ENCODE measurements around the gene DISP1.

DISP1 gene

DNA sequence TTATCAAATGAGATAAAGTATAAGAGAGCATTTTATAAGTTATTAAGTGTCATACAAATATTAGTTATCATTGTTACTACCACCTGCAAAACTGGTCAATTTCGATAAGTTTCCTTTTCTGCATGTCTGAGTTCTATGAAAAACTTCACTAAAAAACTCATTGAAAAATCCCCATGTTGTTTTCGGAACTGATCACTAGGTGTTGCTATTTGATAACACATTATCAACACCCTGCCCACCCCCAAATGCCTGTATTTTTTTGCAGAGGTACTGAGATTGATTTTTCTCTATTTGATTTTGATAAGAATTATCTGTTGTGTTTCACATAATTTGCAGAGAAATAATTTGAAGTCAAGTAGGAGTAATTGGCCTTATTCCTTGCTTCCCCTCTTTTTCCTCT is 22.1 kb upstream of the DISP1 start:
- no peak overlapping the region for H3K4me3 ChIP-seq (ENCODE audit: low read depth, low read length)
- TF ChIP-seq, protein P1, sequence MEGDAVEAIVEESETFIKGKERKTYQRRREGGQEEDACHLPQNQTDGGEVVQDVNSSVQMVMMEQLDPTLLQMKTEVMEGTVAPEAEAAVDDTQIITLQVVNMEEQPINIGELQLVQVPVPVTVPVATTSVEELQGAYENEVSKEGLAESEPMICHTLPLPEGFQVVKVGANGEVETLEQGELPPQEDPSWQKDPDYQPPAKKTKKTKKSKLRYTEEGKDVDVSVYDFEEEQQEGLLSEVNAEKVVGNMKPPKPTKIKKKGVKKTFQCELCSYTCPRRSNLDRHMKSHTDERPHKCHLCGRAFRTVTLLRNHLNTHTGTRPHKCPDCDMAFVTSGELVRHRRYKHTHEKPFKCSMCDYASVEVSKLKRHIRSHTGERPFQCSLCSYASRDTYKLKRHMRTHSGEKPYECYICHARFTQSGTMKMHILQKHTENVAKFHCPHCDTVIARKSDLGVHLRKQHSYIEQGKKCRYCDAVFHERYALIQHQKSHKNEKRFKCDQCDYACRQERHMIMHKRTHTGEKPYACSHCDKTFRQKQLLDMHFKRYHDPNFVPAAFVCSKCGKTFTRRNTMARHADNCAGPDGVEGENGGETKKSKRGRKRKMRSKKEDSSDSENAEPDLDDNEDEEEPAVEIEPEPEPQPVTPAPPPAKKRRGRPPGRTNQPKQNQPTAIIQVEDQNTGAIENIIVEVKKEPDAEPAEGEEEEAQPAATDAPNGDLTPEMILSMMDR (IDR thresholded peaks at IDR 0.05; ENCODE audit: borderline replicate concordance, insufficient read depth, low read depth, low read length) = peak; percentile 16; the same call in 1 of the 2 replicates

DNA sequence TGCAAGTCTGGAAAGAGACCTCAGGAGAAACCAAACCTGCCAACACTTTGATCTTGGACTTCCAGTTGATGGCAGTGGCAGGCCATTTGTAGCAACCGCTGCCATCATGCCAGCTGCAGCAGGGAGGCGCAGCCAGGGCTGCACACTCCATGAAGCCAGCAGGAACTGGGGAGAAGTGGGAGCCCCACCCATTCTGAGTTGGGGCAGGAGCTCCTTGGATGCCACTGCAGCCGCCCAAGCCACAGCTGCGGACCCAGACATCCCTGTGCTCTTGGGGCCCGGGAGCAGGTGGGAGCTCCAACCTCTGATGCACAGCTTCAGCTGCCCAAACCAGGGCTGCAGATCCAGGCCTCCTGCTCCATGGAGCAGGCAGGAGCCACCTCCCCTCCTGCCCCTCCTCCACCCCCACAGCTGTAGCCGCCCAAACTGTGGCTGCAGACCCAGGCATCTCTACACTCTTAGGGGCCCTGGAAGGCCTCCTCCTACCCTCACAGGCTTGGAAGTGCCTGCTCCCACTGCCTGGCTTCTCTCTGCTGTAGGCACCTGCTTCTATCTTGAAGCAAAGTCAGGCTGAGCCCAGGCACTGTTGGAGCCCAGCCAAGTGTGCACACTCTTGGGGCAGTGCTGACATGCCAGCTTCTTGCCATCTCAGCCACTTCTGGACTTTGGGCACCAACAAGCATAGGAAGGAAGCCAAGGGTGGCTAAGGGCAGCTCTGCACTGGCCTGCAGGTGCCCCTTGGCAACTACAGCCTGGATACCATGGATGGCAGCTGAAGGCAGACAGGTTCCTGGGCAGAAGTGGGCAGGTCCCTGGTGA is 20.0 kb upstream of the DISP1 start:
- no peak overlapping the region for H3K4me3 ChIP-seq (ENCODE audit: low read depth, low read length)
- TF ChIP-seq, protein P1 (IDR thresholded peaks at IDR 0.05; ENCODE audit: borderline replicate concordance, insufficient read depth, low read depth, low read length) = no peak

DNA sequence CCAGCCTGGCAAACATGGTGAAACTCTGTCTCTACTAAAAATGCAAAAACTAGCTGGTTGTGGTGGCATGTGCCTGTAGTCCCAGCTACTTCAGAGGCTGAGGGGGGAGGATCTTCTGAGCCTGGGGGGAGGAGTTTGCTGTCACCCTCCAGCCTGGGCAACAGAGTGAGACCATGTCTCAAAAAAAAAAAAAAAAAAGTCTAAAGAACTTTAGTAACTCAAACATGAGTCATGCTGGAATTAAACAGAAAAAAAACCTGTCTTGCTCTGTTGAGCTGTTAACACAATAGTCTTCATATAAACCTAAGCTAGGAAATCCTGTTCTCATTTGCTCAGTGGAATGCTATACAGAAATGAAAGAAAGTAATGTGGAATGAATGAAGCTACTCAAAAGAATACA is 16.7 kb upstream of the DISP1 start:
- TF ChIP-seq, protein P1 (IDR thresholded peaks at IDR 0.05; ENCODE audit: borderline replicate concordance, insufficient read depth, low read depth, low read length) = no peak
- no peak overlapping the region for H3K4me3 ChIP-seq (ENCODE audit: low read depth, low read length)

DNA sequence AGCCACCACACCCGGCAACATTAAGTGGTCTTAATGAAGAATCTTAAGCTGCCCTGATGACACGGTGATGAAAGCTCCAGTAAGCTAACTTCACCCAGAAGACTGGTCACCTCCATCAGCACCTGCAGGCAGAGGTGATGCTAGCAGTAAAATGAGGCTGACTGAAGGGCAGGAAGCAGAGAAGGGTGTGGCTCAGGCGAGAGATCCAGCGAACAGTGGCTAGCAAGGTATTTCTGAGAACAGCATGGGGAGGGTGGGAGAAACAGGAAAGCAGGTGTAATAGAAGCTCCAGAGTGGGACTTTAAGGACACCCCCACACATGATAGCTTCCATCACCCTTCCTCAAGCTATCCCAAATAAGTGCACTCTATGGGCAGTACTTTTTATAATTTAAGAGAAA is 15.9 kb upstream of the DISP1 start:
- H3K4me3 ChIP-seq (ENCODE audit: low read depth, low read length) = no peak overlapping the region
- TF ChIP-seq, protein P1 (IDR thresholded peaks at IDR 0.05; ENCODE audit: borderline replicate concordance, insufficient read depth, low read depth, low read length) = no peak

DNA sequence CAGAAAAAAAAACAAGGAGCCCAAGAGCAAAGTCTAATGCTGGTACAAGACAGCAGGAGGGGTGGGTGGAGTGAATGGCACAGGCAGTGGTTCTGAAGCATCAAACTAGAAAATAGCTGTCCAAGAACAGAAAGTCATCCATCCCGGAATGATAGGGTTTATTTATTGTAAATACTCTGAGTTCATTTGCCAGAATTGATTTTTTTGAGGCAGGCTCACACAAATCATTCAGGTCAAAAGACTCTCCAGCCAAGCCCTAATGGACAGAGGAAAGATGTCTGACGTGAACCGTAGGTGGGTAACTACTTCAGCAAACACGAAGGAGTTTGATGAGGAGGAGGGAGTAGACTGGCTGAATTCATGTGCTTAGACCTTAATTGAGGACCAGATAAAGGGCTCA is 13.8 kb upstream of the DISP1 start:
- TF ChIP-seq, protein P1 (IDR thresholded peaks at IDR 0.05; ENCODE audit: borderline replicate concordance, insufficient read depth, low read depth, low read length) = no peak
- no peak overlapping the region for H3K4me3 ChIP-seq (ENCODE audit: low read depth, low read length)

DNA sequence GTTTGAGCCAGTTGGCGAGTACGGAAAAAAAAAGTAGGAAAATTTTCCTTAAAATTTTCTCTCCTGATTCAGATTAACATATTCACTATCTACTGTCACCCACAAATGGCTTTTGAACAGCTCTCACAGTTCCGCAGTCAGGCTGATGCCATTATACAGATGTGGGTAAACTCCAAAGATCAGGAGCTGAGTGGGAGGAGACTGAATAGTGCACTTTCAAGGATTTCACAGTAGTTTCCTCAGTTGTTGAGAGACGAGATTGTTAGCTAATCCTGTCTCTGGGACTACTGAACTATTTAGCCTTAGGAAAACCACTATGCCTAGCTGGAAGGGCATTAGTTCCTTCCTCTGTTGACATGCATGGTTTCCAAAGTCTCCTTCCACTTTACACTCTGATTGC is 3.2 kb upstream of the DISP1 start:
- TF ChIP-seq, protein P1 (IDR thresholded peaks at IDR 0.05; ENCODE audit: borderline replicate concordance, insufficient read depth, low read depth, low read length) = no peak
- no peak overlapping the region for H3K4me3 ChIP-seq (ENCODE audit: low read depth, low read length)

DNA sequence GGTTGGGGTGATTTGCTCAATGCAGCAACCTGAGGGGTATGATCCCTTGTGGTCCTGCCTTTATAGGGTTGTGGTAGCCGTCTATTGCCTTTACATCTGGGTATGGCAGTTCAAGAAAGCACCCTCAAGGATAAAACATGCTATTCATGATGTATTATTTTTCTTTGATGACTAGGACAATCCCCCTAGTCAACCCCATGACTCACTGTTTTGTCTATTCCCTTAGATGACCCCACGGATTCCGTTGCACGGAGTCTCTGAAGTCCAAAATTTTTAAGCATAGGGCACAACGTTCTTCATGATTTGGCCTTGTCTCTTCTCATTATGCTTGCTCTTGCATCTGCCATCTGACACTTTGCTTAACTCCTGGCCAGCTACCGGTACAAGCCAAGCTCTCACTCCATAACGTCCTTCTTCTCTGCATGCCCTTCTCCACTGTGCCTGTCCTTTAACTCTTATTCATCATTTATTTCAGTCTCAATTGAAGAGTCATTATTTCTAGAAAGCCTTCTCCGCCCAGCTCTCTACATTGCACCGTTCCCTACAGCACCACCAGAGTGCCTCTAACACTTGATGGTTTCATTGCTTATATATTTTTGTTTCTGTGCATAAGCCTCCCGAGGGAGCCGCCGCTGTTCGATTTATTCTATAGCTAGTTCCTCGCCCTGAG is 838 bp upstream of the DISP1 start:
- TF ChIP-seq, protein P1 (IDR thresholded peaks at IDR 0.05; ENCODE audit: borderline replicate concordance, insufficient read depth, low read depth, low read length) = no peak
- H3K4me3 ChIP-seq (ENCODE audit: low read depth, low read length) = no peak overlapping the region

All from GM12875 (cell line).